ENCODE measurements around the gene RSAD2.
A peak's percentile ranks its signal among the peaks of the same experiment; 100 is the strongest.

RSAD2 gene

DNA sequence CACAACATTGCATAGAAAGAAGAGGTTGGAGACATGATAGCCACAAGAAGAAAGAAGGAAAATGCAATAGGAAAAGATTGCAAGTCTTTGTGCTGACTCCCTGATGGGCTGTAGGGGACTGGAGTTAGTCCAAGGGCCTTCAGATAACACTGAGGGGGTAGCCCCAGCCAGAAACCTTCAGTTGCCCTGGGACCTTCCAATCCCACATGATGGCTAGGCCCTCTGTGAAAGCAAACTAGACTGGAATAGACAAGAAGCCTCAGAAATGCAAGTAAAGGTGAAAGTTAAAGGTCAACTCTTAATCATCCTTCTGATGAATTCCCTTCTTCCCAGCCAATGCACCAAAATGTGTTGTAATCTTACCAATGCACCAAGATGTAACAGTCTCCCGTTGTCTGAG lies 31.0 kb upstream of the RSAD2 start:
- H3K4me3 ChIP-seq (ENCODE audit: low read depth, low read length), result no peak overlapping the region
- DNase-seq (ENCODE audit: low read depth), result no peak
- TF ChIP-seq MYC (IDR thresholded peaks at IDR 0.05; ENCODE audit: low read depth, low read length) (no peak), POLR2A (IDR thresholded peaks at IDR 0.05; ENCODE audit: extremely low read depth, insufficient read length) (no peak)
- TF ChIP-seq, protein P1, sequence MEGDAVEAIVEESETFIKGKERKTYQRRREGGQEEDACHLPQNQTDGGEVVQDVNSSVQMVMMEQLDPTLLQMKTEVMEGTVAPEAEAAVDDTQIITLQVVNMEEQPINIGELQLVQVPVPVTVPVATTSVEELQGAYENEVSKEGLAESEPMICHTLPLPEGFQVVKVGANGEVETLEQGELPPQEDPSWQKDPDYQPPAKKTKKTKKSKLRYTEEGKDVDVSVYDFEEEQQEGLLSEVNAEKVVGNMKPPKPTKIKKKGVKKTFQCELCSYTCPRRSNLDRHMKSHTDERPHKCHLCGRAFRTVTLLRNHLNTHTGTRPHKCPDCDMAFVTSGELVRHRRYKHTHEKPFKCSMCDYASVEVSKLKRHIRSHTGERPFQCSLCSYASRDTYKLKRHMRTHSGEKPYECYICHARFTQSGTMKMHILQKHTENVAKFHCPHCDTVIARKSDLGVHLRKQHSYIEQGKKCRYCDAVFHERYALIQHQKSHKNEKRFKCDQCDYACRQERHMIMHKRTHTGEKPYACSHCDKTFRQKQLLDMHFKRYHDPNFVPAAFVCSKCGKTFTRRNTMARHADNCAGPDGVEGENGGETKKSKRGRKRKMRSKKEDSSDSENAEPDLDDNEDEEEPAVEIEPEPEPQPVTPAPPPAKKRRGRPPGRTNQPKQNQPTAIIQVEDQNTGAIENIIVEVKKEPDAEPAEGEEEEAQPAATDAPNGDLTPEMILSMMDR (IDR thresholded peaks at IDR 0.05; ENCODE audit: low read depth, low read length), result no peak
- TF ChIP-seq, protein P2, sequence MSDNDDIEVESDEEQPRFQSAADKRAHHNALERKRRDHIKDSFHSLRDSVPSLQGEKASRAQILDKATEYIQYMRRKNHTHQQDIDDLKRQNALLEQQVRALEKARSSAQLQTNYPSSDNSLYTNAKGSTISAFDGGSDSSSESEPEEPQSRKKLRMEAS (IDR thresholded peaks at IDR 0.05; ENCODE audit: low read depth, low read length), result no peak

DNA sequence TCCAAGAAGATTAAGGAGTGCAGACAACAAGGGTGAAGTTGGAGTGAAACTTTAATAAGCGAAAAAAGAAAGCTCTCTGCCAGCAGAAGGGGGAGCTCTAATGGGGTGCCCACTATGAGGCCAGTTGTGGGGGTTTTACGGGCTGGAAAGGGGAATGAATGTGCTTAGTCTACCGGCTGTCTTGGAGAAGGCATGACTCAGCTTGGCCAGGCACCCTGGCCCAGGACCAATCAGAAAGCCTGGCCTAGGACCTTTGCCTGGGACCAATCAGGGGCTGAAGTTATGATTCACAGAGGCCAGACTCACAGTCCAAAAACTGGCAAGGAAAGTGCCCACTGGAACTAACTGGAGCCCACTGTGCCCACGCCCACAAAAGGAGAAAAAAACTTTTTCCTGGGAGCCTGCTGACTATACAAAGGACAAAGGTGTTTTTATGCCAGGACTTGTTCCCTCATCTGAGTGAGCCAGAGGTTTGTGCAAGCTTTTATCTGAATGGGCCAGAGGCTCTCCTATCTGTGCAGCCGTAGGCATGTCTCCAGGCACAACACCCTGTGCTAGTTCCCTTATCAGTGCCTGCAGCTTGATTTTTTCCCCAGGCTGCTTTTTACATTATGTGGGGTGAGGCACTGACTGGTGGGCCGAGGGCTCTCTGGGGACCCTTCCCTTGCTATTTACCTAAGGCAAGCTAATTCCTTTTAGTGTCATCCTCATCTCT lies 30.5 kb upstream of the RSAD2 start:
- peak; percentile 11 for DNase-seq (ENCODE audit: low read depth)

DNA sequence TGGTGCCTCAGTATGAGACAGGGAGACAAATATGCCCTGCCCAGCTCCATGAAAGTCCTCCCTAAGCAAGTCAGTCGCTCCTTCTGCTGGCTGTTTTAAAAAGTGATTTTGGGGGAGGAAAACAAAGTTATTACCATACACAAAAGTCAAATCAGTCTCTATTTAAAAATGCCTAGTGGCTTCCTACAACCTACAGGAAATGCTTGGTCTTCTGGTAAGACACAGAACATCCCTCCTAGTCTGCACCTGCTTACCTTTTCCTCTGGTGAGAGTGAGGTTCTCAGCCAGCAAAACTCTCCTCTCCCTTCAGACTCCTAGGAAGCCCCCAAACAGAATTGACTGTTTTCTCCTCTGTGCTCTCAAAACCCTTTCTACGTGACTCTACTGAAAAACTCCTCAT lies 25.4 kb upstream of the RSAD2 start:
- no peak overlapping the region for H3K4me3 ChIP-seq (ENCODE audit: low read depth, low read length)
- DNase-seq (ENCODE audit: low read depth), result no peak
- no peak for TF ChIP-seq MYC (IDR thresholded peaks at IDR 0.05; ENCODE audit: low read depth, low read length)
- TF ChIP-seq POLR2A (IDR thresholded peaks at IDR 0.05; ENCODE audit: extremely low read depth, insufficient read length), result no peak
- TF ChIP-seq, protein P2 (IDR thresholded peaks at IDR 0.05; ENCODE audit: low read depth, low read length), result no peak
- TF ChIP-seq, protein P1 (IDR thresholded peaks at IDR 0.05; ENCODE audit: low read depth, low read length), result no peak

More for the DNA sequence above, 30.5 kb upstream of the RSAD2 start:
- TF ChIP-seq MYC (IDR thresholded peaks at IDR 0.05; ENCODE audit: low read depth, low read length), result no peak
- TF ChIP-seq, protein P2 (IDR thresholded peaks at IDR 0.05; ENCODE audit: low read depth, low read length), result no peak
- TF ChIP-seq, protein P1 (IDR thresholded peaks at IDR 0.05; ENCODE audit: low read depth, low read length), result no peak
- no peak for TF ChIP-seq POLR2A (IDR thresholded peaks at IDR 0.05; ENCODE audit: extremely low read depth, insufficient read length)
- H3K4me3 ChIP-seq (ENCODE audit: low read depth, low read length), result no peak overlapping the region

DNA sequence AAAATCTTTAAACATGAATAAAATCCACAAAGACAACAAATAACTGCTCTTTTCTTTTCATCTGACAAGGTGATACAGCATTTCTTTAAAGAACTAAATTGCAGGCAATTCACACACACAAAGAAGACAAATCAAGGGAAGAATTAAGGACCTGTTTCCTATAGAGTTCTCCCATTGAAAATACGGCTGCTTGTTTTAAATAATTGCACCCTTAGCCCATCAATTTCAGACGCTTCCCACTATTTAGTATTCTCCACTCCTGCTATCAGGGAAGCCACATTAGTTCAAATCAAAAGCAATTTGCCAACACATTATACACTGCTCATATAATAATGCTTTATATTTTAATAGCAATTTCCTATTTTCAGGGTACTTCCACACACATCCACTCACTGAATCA lies 23.2 kb upstream of the RSAD2 start:
- TF ChIP-seq POLR2A (IDR thresholded peaks at IDR 0.05; ENCODE audit: extremely low read depth, insufficient read length) (no peak), MYC (IDR thresholded peaks at IDR 0.05; ENCODE audit: low read depth, low read length) (no peak)
- TF ChIP-seq, protein P1 (IDR thresholded peaks at IDR 0.05; ENCODE audit: low read depth, low read length), result no peak
- TF ChIP-seq, protein P2 (IDR thresholded peaks at IDR 0.05; ENCODE audit: low read depth, low read length), result no peak
- no peak overlapping the region for H3K4me3 ChIP-seq (ENCODE audit: low read depth, low read length)
- no peak for DNase-seq (ENCODE audit: low read depth)

DNA sequence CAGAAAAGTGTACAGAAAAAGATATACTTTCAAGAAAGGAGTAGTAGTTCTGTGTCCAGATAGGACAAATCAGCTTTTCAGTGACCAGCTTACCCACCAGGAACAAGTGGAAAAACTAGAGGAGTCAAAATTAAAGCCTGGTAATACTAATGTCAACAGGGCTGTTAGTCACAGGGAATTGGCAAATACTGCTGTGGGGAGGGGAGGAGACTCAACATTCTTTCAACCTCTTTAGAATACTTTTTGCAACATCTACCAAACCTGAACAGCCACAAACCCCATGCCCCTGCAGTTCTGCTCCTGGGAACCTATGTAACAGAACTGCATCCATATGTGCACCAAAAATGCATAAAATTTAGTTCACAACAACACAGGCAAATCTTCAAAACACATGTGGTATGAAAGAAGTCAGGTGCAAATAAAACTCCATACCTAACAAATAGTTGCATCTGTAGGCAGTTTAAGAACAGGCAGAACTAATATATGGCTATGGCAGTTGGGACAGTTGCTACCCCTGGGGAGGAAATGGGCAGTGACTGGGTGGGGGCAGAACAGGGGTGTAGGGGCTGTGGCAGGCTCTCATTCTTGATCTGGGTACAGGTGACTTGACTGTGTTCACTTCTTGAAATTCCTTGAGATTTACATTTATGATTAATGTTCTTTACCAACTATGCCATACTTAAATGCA lies 21.6 kb upstream of the RSAD2 start:
- TF ChIP-seq POLR2A (IDR thresholded peaks at IDR 0.05; ENCODE audit: extremely low read depth, insufficient read length), result no peak
- TF ChIP-seq MYC (IDR thresholded peaks at IDR 0.05; ENCODE audit: low read depth, low read length), result no peak
- TF ChIP-seq, protein P2 (IDR thresholded peaks at IDR 0.05; ENCODE audit: low read depth, low read length), result no peak
- TF ChIP-seq, protein P1 (IDR thresholded peaks at IDR 0.05; ENCODE audit: low read depth, low read length), result no peak
- peak; percentile 69 for DNase-seq (ENCODE audit: low read depth)
- no peak overlapping the region for H3K4me3 ChIP-seq (ENCODE audit: low read depth, low read length)

Data from NB4 (cell line).